GM18861 (cell line): ENCODE measurements around the gene CD36.

ENCODE experiments used
- ATAC-seq: cut with Tn5 transposase; IDR thresholded peaks from one replicate; pipeline ENCODE4 v1.9.1; 2021; ENCODE audit not compliant: unreplicated experiment

CD36 gene

DNA sequence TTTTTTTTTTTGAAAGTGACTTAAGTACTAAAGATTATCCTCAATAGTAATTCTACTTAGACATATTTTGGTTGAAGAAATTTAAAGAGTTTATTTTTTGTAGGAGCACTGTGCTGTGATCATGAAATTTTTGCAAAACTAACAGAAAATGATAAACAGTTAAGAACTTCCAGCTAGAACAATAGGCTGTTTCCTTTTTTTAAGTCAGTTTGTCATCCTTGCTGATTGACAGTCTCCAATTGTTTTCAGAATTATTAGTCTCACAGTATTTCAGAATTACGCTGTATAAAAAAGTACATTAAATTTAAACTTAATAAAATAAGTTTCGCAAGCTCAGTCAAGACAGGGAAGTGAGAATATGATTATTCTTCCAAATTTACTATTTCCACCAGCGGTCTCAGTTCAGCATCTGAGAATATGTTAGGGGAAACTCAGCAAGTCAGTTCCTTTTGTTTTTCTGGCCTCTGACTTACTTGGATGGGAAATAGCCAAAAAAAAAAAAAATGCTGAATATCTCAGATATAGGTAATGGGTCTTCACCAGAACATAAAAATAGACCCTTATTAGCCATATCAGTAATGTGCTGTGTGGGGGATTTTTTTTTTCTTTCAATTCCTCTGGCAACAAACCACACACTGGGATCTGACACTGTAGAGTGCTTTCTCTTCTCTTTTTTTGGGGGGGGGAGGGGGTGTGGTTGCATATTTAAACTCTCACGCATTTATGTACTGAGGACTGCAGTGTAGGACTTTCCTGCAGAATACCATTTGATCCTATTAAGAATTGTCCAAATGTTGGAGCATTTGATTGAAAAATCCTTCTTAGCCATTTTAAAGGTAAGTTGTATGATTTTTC is at the start of gene CD36:
Gene CD36, plus strand, starts transcription at position 732 of the 855 bp plus-strand sequence. CDS start 8,099 bp downstream, outside the sequence.
- ATAC-seq = no peak

DNA sequence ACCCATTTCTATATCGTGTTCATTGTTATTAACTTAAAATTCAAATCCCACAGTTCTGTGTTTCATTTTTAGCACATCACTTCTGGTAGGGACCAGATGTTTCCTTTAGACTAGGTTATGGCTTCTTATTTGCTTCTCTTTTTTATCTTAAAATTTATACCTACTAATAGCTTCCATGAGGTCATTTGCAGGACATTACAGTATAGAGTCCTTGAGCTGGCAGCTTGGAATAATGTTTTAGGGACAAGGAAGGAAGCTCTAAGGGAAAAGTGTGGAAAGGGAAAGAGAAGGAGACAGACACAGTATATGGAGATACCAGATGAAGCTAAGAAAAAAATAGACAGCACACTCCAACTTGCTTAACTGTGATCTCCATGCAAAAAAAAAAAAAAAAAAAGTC is 48.8 kb upstream of the CD36 start:
- no peak for ATAC-seq

DNA sequence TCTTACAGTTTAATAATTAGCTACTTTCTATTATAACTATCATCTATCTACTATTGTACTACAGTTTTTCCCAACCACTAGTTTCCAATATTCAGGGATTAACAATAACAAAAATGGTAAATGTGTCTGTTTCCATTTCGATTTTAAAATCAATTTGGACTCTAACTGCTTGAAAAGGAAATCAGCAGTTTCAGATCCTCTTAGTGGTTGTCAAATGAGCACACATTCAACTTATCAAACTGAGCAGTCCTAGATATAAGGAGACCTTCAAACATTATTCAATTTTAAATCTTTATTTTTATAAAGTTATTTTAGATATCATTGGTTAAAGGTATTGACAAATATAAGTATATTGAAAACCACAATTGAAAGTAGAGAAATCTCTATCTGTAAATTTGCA is 46.8 kb upstream of the CD36 start:
- no peak for ATAC-seq

DNA sequence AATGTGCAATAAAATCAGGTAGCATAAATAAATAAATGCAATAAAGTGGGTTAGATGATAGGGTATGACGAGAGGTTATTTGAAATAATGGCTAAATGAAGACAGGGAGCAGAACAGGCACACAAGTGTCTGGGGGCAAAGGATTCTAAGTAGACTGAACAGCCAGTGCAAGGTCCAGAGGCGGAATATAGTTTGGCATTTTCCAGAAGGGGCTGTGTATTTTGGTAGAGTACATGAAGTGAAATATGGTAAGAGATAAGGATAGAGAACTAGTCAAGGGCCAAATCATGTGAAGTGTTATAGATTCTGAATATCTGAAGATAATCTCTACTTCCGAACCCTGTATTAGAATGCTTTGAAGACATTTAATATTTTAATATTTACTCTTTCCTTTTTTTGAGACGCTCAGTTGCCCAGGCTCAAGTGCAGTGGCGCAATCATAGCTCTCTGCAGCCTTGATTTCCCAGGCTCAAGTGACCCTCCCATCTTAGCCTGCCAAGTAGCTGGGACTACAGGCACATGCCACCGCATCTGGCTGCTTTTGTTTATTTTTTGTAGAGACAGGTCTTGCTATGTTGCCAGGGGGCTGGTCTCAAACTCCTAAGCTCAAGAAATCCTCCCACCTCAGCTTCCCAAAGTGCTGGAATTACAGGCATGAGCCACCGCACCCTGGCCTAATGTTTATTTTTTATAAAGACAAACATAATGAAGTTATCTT is 44.4 kb upstream of the CD36 start:
- no peak for ATAC-seq

DNA sequence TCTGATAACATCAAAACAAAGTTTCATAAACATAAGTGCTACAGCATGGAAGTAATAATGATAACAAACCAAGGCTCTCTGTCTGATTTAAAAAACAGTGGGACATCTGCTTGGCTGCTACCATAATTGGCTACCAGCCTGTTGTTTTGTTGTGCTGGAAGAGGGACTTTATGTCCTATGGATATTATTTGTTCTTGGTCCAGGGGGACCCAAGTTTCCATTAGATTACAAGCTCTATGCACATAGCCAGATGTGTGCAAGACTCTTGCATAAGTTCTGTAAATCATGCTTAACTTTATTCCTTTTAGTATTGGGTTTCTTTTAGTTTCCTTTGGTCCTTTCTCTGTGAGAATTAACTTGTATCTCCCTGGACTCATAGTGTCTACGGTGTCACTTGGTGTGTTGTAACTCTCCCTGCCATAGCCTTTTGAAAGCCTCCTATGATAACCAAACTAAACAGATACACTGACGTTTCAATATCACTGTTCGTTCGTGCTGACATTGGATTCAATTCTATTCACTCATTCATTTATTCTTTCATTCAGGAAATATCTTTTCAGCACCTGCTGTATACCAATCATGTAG is 41.4 kb upstream of the CD36 start:
- no peak for ATAC-seq

DNA sequence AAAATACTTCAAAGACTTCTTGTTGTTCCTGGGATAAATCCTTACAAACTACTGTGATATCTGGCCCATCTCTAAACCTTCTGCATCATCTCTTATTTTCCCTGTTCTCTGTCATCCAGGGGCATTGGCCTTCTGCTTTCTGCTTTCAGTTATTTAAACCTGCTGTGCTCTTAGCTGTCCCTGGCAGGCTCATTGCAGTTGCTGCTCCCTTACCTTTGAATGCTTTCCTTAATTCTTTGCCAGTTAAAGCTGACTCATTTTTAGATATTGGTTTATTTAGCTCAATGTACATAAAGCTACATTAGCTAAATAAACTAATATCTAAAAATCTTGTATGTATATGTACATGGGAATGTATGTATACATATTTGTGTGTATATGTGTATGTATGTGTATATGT is 40.6 kb upstream of the CD36 start:
- ATAC-seq = no peak

DNA sequence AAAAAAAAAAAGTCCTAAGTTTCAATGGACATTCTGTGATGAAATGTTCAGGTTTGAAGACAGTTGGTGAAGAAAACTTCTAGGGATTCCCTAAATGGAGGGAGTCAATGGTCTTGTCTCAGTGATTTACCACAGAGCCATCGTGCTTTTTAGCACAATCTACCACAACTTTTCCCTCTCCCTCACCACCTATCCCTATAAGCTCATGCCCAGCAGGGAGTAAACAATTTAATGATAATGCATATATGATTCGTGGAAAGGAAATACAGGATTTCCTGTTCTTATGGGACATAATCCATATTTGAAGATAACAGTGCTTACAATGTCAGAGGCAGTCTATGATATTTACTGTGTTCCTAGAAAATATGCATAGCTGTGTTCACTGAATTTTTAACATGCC is 38.4 kb upstream of the CD36 start:
- ATAC-seq = no peak

DNA sequence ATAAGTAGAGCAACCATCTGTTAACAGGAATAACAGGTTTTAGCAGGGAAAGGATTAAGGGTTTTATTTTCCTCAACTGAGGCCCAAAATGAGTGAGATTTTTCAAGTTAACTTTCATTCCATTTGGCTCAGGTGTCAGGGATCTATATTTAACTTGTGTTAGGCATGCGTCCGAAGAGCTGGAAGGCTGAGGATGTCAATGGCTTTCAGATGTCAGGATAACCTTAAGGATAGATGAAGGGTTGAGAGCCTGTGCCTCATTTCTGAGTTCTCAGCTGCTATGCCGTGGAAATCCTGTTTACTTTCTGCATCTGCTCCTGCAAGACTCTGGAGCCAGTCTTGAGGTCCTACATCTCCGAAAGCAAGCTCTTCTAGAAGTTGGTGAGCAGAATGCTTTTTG is 36.4 kb upstream of the CD36 start:
- ATAC-seq = no peak

DNA sequence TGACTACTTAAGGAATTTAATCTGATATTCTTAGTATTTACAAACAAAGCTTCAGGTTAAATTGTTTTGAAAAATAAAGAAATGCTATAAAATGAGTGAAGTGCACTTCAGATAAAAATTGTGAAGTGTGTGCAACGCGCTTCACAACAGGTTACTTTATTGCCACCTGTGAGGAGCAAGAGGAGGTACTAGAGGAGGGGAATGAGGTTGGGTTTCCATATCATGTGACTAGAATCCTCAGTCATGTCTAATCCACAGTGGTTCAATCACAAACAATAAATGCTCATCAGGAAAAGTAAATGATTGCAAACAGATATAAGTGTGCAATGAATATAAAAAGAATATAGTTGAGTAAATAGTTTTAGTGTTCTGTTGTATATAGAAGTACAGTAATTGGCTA is 34.5 kb upstream of the CD36 start:
- ATAC-seq = no peak

DNA sequence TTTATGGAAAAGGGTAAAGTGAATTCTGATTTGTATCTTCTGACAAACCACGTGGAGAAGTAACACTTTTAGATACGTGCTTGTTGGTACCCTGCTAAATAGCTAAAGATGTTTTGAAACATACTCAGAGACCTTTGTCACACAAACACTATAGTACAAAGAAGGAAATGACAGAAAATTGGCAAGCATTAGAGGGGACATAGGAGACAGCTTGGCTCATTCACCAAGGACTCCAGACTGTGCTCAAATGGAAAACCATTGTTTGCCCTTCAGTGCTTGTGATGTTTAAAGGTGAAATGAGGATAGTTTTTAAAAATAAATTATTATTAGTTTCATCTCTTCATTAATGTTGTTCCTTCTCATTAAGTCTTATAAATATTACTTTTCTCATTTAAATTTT is 34.0 kb upstream of the CD36 start:
- ATAC-seq = no peak

DNA sequence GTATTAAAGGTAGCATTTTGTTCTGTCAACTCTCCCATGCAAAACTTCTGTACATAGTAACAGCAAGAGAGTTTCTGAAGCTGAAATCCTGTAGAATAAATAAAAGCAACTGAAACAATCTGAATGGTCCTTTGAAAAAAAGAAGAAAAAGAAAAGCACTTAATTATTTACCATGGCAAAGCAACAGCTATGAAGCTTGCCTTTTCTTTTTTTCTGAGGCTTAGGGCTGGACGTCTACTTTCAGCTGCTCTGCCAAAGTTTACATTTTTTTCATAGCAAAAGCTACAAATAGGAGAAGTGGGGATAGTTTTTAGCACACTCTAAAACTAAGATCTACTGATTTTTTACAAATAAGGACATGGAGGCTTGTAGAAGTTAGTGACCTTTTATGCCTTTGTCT is 31.3 kb upstream of the CD36 start:
- no peak for ATAC-seq

DNA sequence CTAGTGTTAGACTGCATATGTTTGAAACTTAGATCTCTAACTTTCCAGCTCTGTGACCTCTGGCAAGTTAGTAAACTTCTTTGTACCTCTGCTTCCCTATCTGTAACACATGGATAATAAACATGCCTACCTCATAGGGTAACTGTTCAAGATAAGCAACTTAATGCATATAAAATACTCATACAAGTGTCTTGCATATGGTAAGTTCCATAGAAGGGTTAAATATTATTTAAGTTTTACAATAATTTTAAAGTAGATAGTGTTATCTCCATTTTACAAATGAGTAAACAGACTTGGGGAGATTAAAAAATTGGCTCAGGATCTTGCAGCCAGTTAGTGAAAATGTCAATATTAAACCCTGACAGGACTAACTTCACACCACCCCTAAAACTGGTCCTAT is 30.1 kb upstream of the CD36 start:
- ATAC-seq = no peak

DNA sequence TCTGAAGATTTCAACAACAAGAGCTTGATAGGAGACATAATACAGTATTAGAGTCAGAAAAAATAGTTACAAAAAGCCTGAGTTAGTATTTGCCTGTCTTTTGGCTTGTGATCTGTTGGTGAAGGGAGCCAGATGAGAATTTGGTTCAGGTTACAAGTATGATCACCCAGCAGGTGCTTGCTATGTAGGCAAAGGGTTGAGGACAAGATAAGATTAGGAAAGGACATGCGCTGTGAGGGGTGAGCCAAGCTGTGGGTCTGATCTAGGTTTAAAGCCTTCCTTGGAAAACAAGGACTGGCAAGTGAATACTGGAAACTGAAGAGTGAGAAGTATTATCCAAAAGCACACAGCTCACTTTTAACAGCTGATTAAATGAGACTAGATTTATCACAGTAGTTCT is 28.7 kb upstream of the CD36 start:
- no peak for ATAC-seq

DNA sequence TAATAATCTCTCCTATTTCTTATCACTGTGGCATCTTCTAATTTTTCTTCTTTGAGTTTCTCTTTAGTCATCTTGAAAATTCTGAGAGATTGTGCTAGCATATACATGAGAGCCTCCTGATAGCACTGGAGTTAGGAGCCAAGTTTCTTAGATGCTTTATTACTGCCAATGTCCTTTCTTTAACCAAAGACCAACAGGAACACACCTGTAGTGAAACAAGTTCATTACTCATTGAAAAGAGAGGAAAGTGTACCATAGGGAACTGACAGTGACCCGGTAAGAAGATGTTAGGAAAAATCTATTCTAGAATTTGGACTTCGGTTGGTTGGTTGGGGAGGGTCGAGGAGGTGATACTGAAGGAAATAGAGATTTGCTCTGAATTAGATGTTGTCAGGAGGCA is 27.1 kb upstream of the CD36 start:
- no peak for ATAC-seq

DNA sequence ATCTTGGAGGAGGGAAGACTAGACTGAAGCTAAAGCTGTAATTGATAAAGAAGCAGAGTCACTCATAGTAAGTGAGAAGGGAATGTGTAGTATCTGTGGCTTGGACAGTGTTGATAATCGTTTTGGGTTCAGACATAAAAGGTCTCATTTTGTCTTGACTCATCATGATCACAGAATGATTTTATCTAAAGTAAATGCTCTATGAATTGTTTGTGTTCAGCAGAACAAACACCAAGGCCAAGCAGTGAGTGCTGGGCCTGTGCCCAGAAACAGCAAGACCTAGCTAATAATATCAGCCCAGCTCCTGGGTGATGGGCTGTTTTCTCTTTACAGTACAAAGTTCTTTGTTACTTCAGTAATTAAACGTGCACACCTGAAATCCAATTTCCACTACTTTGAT is 26.7 kb upstream of the CD36 start:
- no peak for ATAC-seq

DNA sequence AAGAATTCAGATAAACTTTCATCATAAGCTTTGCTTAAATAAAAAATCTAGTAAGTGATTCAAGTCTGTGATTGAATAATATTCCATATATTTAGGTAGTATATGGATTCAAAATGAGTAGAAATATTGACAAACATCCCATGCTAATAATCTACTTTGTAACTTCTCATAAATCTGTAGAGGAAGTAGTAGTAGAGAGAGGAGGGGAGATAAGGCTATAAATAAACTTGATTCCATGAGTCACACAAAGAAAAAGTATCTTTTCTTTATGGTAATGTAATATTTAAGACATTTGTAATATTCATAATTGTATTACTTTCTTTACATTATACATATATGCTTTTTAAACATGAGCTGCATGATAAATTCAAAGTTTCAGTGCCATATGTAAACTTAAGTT is 25.6 kb upstream of the CD36 start:
- ATAC-seq = no peak

DNA sequence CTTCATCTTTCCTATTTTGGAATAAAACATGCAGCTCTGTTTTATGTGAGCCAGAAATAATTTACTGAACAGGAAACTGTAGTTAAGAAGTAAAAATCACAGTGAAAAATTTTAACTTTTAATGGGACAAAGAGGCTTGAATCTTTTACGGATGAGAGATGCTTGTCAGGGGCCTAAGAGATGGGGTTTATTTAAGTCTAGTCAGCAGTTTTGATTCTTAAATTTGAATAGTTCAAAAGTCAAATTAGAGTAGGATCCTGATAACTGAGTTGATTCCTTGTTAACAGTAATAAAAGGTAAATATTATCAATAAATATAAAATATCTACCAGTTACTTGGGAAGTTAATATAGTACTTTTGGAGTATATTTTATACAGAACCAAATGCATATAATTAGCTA is 24.9 kb upstream of the CD36 start:
- ATAC-seq = no peak

DNA sequence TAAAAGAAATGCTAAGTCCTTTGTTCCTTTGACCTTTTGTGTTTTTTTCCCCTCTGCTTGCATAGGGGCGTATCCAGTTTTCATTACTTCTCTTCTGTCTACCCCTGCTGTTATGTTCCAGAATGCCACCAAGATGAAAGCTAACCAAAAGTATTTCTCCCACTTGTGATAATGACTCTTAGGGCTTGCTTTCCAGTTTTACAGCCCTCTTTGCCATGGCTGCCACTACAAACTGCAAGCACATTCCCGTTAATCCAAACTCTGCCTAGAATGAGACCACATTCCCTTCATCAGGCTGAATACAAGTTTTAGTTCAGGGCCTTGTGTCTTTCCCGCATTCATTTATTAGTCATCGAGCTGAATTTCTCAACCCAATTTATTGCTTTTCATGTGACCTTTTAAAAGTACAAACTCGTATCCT is 23.6 kb upstream of the CD36 start:
- no peak for ATAC-seq

DNA sequence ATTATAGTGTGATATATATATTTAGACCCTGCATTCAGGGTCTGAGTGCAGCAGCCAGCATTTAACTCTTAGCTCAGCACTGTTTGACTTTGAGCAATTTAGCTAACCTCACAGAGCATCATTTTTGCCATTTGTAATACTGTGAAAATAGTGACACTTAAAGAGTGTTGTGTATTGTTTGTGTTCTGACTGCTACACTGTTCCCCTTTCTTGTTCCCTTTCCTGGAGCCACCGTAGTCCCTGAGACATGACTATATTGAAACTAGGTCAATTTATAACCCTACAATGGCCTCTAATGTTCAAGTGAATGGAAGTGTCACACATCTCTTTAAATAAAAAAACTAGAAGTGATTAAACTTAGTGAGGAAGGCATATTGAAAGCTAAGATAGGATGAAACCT is 20.3 kb upstream of the CD36 start:
- no peak for ATAC-seq

DNA sequence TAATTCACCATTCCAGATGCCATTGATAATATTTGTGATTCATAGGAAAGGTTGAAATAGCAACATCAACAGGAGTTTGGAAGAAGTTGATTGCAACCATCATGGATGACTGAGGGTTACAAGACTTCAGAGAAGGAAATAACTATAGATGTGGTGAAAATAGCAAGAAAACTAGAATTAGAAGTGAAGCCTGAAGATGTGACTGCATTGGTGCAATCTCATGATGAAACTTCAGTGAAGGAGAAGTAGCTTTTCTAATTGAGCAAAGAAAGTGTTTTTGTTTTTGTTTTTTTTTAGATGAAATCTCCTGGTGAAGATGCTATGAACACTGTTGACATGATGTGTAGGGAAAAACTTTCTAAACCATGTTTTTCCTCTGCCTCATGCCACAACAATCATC is 18.7 kb upstream of the CD36 start:
- no peak for ATAC-seq

DNA sequence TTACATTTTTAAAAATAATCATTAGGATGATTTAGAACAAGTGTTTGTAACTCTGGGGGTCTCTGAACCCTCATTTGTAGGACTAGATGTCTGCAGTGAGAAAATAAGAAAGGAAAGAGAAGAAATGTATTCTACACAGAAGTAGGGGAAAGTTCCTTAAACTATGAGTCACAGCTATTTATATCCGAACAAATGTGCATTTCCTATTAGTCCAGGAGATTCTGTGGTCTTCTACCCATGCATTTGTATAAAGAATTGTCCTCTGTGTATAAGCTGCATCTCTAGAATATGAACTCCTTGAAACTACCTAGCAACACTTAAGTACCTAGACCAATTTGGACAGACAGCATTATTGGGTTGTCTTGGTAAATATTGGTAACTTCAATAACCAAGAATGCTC is 15.9 kb upstream of the CD36 start:
- no peak for ATAC-seq
